GM18861 (cell line): ENCODE measurements around the gene TGFBI.

Source experiments
- ATAC-seq: cut with Tn5 transposase; IDR thresholded peaks from one replicate; pipeline ENCODE4 v1.9.1; 2021; ENCODE audit not compliant: unreplicated experiment

Gene TGFBI

GRCh38 chr5:136023958-136024541 lies 4.7 kb upstream of the TGFBI start:
- no peak for ATAC-seq

GRCh38 chr5:136025900-136026299 lies 2.9 kb upstream of the TGFBI start:
- no peak for ATAC-seq

- ATAC-seq = no peak
Measured at GRCh38 chr5:136026636-136027035, 2.2 kb upstream of the TGFBI start.

- ATAC-seq = no peak
Measured at GRCh38 chr5:136027311-136027710, 1.5 kb upstream of the TGFBI start.

- ATAC-seq = no peak
Measured at GRCh38 chr5:136028090-136028489, 698 bp upstream of the TGFBI start.

GRCh38 chr5:136030252-136030651 lies 1.5 kb downstream of the TGFBI start:
- ATAC-seq = no peak

- no peak for ATAC-seq
Measured at GRCh38 chr5:136030956-136031611, 2.3 kb downstream of the TGFBI start.

- ATAC-seq = no peak
Measured at GRCh38 chr5:136031711-136032110, 2.9 kb downstream of the TGFBI start.

GRCh38 chr5:136032564-136032963 lies 3.8 kb downstream of the TGFBI start:
- no peak for ATAC-seq

- no peak for ATAC-seq
Measured at GRCh38 chr5:136033234-136033633, 4.4 kb downstream of the TGFBI start.

GRCh38 chr5:136033848-136034247 lies 5.1 kb downstream of the TGFBI start:
- no peak for ATAC-seq

GRCh38 chr5:136034492-136034891 lies 5.7 kb downstream of the TGFBI start:
- no peak for ATAC-seq

- ATAC-seq = no peak
Measured at GRCh38 chr5:136034984-136035383, 6.2 kb downstream of the TGFBI start.

- no peak for ATAC-seq
Measured at GRCh38 chr5:136035837-136036236, 7.0 kb downstream of the TGFBI start.

- ATAC-seq = no peak
Measured at GRCh38 chr5:136036293-136036911, 7.6 kb downstream of the TGFBI start.

- ATAC-seq = peak; percentile 83
Measured at GRCh38 chr5:136037001-136037705, 8.4 kb downstream of the TGFBI start.

GRCh38 chr5:136038635-136039034 lies 9.8 kb downstream of the TGFBI start:
- no peak for ATAC-seq

GRCh38 chr5:136039202-136039601 lies 10.4 kb downstream of the TGFBI start:
- ATAC-seq = no peak

GRCh38 chr5:136040746-136041415 lies 12.1 kb downstream of the TGFBI start:
- no peak for ATAC-seq

GRCh38 chr5:136042156-136042555 lies 13.4 kb downstream of the TGFBI start:
- no peak for ATAC-seq

- ATAC-seq = no peak
Measured at GRCh38 chr5:136042665-136043121, 13.9 kb downstream of the TGFBI start.
